ENCODE results near the gene LIX1.
"Not testable (repeated sequence)": the region's sequence is repeated elsewhere in the genome, so short reads cannot be mapped to it uniquely, and the experiment has no call there.

The LIX1 gene

GRCh38 chr5:97141031-97141430 is 1.4 kb downstream of the LIX1 start:
- DNase-seq = no peak

GRCh38 chr5:97140250-97140649 is 2.2 kb downstream of the LIX1 start:
- DNase-seq = not testable (repeated sequence)

- no peak for DNase-seq
Measured at GRCh38 chr5:97136475-97136874, 5.9 kb downstream of the LIX1 start.

GRCh38 chr5:97135868-97136267 is 6.5 kb downstream of the LIX1 start:
- DNase-seq = peak in 1 of 5 experiments; percentile 86

GRCh38 chr5:97134634-97135033 is 7.8 kb downstream of the LIX1 start:
- no peak for DNase-seq

GRCh38 chr5:97133101-97133500 is 9.3 kb downstream of the LIX1 start:
- DNase-seq = no peak

GRCh38 chr5:97131921-97132320 is 10.5 kb downstream of the LIX1 start:
- DNase-seq = no peak

GRCh38 chr5:97131139-97131710 is 11.2 kb downstream of the LIX1 start:
- DNase-seq = no peak

GRCh38 chr5:97127727-97128126 is 14.7 kb downstream of the LIX1 start:
- DNase-seq = no peak

- DNase-seq = no peak
Measured at GRCh38 chr5:97125125-97125683, 17.2 kb downstream of the LIX1 start.

GRCh38 chr5:97124335-97124734 is 18.1 kb downstream of the LIX1 start:
- DNase-seq = no peak

- no peak for DNase-seq
Measured at GRCh38 chr5:97121848-97122247, 20.6 kb downstream of the LIX1 start.

- no peak for DNase-seq
Measured at GRCh38 chr5:97120195-97120594, 22.2 kb downstream of the LIX1 start.

- no peak for DNase-seq
Measured at GRCh38 chr5:97119007-97119390, 23.4 kb downstream of the LIX1 start.

- DNase-seq = no peak
Measured at GRCh38 chr5:97118261-97119006, 24.0 kb downstream of the LIX1 start.

- no peak for DNase-seq
Measured at GRCh38 chr5:97115932-97116331, 26.5 kb downstream of the LIX1 start.

GRCh38 chr5:97112230-97112629 is 30.2 kb downstream of the LIX1 start:
- DNase-seq = no peak

GRCh38 chr5:97111616-97112015 is 30.8 kb downstream of the LIX1 start:
- DNase-seq = no peak

GRCh38 chr5:97111004-97111403 is 31.4 kb downstream of the LIX1 start:
- DNase-seq = no peak

GRCh38 chr5:97107318-97107717 is 35.1 kb downstream of the LIX1 start:
- DNase-seq = no peak

- no peak for DNase-seq
Measured at GRCh38 chr5:97106216-97106581, 36.2 kb downstream of the LIX1 start.

GRCh38 chr5:97105501-97106215 is 36.8 kb downstream of the LIX1 start:
- no peak for DNase-seq

GRCh38 chr5:97102010-97102470 is 40.4 kb downstream of the LIX1 start:
- no peak for DNase-seq

All from T-helper 2 cell (primary cell).